Right renal cortex interstitium (tissue), 3 donors: ENCODE results near the gene ZNF624. TPM values are rescaled to one million over a fixed set of nuclear protein-coding genes. Genes with fewer than 3 reads are reported as not detected.

Experiments used
- DNase-seq, 3 donors: peaks; one replicate each; pipeline ENCODE4 v3.0.0-alpha.2; 2013; ENCODE audit warnings: low read depth in 3 of 3, low spot score in 2 of 3
- polyA plus RNA-seq, 3 donors: library from polyadenylated mRNA; unstranded; fragments of 120-200 nt; gene quantifications; one replicate each; pipeline ENCODE4 v1.2.1, GENCODE V29; 2013; ENCODE audit not compliant: insufficient read length in 3 of 3

ZNF624 gene
- polyA plus RNA-seq, 3 donors = 11.8 to 14.0 (median 13.0) TPM

DNA sequence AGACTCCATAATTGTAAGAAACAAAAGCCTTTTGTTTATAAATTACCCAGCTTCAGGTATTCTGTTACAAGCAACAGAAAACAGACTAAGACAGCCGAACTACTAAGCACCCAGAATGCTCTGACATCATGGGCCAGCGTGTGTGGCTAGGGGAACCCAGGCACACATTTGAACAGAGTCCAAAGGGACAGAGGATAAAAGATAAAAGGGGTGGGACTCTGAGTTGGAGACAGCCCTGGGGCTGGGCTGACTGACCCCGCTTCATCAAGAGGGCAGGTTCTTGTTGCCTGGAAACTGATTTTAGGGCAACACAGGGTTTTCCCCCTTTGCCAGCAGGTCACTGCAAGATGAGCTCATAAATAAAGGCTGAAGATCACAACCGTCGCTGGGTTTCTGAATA, 54.1 kb downstream of the ZNF624 start:
- DNase-seq = no peak

DNA sequence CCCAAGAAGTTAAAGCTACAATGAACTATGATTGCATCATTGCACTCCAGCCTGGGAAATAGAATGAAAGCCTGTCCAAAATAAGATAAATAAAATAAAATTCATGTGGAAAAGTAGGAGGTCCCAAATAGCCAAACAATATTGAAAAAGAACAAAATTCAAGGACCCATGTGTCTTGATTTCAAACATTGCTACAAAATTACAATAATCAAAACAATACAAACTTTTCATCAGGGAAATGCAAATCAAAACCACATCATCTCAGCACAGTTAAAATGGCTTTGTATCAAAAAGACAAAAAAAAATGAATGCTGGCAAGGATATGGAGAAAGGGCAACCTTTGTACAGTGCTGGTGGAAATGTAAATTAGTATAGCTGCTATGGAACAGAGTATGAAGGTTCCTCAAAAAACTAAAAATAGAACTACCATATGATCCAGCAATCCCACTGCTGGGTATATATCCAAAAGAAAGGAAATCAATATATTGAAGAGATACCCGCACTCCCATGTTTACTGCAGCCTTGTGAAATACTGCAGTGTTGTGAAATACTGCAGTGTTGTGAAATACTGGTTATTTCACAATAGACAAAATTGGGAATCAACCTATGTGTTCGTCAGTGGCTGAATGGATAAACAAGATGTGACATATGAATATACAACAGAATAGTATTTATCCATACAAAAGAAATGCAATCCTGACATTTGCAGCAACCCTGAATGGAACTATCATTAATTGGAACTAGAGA, 60.1 kb downstream of the ZNF624 start:
- DNase-seq = no peak

DNA sequence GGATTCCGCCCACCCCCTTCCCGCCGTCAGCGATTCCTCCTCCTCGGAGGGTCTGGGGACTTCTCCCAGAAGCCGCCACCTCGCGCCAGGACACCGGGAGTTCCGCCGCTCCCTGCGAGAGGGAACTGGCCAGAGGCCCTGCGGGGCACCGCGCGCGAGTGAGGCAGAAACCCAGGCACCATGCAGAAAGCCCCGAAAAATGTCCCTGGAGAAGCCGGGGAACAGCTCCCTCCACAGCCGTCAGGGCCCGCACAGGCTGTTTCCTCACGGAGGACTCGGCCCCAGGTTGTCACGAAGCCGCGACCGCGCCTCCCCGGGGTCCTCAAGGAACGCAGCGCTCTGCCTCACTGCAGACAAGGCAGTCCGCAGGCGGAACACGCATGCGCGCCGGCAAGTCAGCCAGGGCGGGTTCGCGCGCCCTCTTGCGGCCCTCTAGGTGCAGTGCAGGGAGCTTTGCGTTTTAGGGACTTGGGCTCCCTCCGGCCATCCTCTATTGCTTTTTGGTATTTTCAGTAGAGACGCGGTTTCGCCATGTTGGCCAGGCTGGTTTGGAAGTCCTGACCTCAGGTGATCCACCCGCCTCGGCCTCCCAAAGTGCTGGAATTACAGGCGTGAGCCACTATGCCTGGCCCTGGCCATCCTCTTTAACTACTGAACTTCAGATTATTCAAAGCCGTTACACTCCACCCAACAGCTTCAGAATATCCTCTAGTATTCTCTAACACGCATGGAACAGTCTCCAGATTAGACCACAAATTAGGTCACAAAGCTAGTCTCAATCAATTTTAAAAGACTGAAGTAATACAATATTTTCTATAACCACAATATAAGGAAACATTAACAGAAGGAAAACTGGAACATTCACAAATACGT, 64.3 kb downstream of the ZNF624 start:
- peak; percentile 75 to 82 (median 76) for DNase-seq

DNA sequence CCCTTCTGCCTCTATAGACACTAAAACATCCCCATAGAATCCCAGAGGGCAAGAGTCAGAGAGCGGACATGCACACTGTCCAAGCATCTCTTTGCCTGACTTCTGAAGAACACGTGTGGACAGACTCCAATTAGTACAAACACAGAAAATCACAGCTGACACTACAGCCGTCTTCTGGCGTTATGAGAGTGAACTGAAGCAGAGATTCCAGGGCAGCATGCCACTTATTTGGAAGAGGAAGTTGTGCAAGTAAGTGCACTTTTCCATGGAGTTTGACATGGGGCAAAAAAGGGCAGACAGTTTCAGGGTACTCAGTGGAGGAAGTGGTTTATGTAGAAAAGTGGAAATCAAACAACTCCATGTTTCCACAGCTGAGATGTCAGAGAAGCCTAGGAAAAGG, 67.9 kb downstream of the ZNF624 start:
- no peak for DNase-seq

DNA sequence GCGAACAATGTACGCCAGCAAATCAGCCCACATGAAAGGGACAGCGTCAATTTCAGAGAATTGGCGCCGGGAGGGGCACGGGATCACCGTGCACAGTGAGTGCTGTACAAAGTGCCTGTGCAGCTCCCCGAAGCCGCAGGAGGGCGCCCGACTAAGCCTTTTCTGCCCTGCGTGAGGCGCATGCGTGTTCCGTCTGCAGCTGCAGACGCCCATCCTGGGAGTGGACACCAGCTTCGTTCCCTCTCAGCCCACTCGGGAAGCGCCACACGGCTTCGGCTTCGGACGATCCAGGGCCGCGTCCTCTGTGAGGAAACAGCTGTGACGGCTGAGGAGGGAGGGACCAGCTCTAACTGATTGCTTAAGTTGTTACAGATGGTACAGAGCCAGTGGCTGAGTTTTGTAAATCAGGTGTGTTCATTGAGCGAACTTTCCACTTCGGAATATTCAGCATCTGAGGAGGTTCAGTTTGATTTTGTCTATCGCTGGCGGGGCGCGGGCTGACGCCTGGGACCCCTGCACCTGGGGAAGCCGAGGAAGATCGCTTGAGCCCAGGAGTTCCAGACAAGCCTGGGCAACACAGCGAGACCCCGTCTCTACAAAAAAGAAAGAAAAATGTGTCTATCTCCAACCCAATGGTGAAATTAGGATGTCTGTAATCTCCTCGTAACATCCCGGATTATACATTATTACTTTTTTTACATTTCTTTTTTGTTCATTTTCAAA, 69.2 kb downstream of the ZNF624 start:
- peak; percentile 73 to 84 (median 83) for DNase-seq

DNA sequence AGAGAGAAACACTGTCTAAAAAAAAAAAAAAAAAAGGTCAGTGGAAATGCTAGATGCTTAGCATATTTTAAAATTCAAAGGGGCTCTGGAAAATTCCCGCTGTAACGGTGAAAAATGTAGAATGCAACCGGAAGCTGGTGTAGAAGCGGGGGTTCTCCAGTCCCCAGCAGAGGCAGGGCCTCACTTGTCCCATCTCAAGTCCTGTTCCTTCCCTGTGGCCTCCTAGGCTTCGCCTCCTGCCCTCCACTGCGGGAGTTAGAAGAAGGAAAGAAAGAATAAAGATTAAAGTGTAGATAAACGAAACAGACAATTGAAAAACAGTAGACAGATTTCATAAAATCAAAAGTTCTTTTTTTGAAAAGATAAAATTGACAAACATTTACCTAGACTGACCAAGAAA, 69.9 kb downstream of the ZNF624 start:
- no peak for DNase-seq

DNA sequence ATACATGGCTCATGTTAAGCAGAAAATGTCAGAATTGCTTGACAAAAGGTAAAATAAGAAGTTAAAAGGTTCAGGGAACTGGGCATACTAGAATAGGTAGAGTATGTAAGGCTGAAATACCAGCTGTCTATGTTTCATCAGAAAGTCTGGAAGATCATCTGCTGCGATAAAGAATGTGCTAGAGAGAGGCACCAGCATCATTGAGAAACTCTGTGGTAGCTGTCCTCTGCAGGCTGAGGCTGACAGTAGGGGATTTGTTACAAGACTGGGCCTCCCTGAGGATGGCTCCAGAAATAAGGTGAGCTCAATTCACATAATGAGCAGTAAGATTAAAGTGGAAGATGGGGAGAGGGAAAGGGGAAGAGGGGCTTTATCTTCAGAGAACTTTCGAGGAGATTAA, 80.2 kb downstream of the ZNF624 start:
- no peak for DNase-seq

Other genes with a start within 250 kb of the ZNF624 start
- gene TRPV2, start 238.3 kb downstream of the ZNF624 start, polyA plus RNA-seq = 1 to 10 TPM; 2.3 to 3.1 (median 2.9) TPM
- 1 to 10 TPM; 4.2 to 4.7 (median 4.6) TPM for gene LRRC75A, start 161.7 kb downstream of the ZNF624 start, polyA plus RNA-seq
- gene ZNF287, start 84.6 kb downstream of the ZNF624 start, polyA plus RNA-seq = 10 to 100 TPM; 10.8 to 12.7 (median 11.6) TPM
- gene CCDC144A, start 36.4 kb upstream of the ZNF624 start, polyA plus RNA-seq = 1 to 10 TPM in 2 of 3 donors, under 1 TPM in 1; 0.78 to 3.1 (median 1.2) TPM